GM10248 (cell line): ENCODE data around the gene DTNB.

ENCODE experiments used
- CTCF ChIA-PET: fragments of 300-600 bp; sonication (Branson Sonifier 250); formaldehyde crosslinking; extraction: SDS; loops from one replicate; lab custom pipeline; 2021; ENCODE audit warnings: antibody characterized with exemption; lab: Yijun Ruan, JAX
- POLR2A ChIA-PET: fragments of 350-650 bp; sonication (Branson Sonifier 250); formaldehyde crosslinking; extraction: SDS; loops from one replicate; lab custom pipeline; 2020; ENCODE audit warnings: antibody characterized with exemption; lab: Yijun Ruan, JAX
- DNase-seq: peaks from one replicate; pipeline ENCODE4 v3.0.0; 2012; ENCODE audit errors: extremely low spot score
- TF ChIP-seq, protein P1 (sequence below): IDR thresholded peaks from 2 replicates; pipeline ENCODE4 v1.5.1; 2012; ENCODE audit warnings: mild to moderate bottlenecking, low read depth; ENCODE audit errors: extremely low read depth, missing control alignments, control extremely low read depth

The DTNB gene

DNA sequence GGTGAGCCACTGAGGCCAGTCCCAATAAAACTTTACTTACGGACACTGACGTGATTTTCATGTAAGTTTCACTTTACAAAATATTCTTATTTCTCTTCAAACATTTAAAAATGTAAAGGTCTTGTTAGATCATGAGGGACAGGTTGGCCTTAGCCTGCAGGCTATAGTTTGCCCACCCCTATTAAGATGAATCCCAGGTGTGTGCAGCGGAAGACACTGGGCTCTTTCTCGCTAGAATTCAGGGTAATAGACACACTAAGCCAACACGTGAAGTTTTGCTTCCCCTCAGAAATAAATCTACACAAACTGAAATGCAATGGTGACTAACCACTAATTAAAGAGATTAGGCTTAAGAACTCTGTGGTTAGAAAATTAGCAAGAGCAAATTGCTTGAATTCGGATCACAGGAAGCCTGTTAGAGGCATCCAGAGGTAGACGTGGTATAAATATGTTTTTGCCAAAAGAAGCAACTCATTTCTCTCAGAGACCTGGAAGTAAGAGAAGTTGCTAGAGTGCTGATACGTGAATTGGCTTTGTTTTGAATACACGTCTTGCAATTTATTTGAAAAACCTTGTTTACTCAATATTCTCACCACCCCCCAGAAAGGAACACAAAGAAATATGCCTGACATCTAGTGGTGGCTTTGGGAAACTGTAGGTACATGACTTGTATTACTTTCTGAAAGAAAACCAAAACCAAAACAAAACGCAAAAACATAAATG is 151.6 kb downstream of the DTNB start:
- ChIA-PET POLR2A (interaction anchor here (0.6 kb wide), 1 partner anchor 297 kb away, joined by 8 read pairs; no protein-coding TSS in a partner anchor), CTCF (interaction anchor here (0.7 to 0.8 kb wide), 2 partner anchors 17 to 21 kb away, joined by 3 read pairs; no protein-coding TSS in a partner anchor)
- TF ChIP-seq, protein P1, sequence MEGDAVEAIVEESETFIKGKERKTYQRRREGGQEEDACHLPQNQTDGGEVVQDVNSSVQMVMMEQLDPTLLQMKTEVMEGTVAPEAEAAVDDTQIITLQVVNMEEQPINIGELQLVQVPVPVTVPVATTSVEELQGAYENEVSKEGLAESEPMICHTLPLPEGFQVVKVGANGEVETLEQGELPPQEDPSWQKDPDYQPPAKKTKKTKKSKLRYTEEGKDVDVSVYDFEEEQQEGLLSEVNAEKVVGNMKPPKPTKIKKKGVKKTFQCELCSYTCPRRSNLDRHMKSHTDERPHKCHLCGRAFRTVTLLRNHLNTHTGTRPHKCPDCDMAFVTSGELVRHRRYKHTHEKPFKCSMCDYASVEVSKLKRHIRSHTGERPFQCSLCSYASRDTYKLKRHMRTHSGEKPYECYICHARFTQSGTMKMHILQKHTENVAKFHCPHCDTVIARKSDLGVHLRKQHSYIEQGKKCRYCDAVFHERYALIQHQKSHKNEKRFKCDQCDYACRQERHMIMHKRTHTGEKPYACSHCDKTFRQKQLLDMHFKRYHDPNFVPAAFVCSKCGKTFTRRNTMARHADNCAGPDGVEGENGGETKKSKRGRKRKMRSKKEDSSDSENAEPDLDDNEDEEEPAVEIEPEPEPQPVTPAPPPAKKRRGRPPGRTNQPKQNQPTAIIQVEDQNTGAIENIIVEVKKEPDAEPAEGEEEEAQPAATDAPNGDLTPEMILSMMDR: peak; percentile 75
- DNase-seq: peak; percentile 60

DNA sequence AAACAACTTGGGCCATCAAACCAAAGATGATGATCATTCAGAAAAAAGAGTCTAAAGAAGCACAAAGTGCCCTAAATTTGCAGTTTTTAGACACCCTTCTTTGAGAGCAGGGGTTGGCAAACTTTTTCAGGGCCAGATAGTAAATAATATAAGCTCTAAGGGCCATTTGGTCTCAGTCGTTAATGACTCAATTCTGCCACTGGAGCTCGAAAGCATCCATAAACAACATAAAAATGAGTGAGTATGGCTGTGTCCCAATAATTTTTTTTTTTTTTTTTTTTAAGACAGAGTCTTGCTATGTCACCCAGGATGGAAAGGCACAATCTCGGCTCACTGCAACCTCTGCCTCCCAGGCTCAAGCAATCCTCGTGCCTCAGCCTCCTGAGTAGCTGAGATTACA is 152.3 kb downstream of the DTNB start:
- POLR2A ChIA-PET: interaction anchor here (0.6 kb wide), 1 partner anchor 296 kb away, joined by 8 read pairs; no protein-coding TSS in a partner anchor
- TF ChIP-seq, protein P1: no peak
- CTCF ChIA-PET: interaction anchor here (0.7 to 0.9 kb wide), 3 partner anchors 16 to 244 kb away, joined by 3 read pairs; no protein-coding TSS in a partner anchor
- DNase-seq: no peak

DNA sequence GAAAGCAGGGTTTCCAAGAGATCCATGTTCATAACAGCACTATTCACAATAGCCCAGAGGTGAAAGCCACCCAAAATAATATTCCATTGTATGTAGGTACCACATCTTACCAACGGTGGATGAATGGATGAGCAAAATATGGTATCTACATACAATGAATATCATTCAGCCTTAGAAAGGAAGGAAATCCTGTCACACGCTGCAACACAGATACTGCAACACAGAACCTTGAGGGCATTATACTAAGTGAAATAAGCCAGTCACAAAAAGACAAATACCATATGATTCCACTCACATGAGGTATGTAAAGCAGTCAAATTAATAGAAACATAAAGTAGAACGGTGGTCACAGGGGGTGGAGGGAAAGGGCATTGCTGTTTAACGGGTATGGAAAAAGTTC is 155.7 kb downstream of the DTNB start:
- TF ChIP-seq, protein P1: no peak
- CTCF ChIA-PET: interaction anchor here (1.4 to 1.6 kb wide), 2 partner anchors 60 to 175 kb away, joined by 3 to 4 read pairs; no protein-coding TSS in a partner anchor
- POLR2A ChIA-PET: no interaction called here
- no peak for DNase-seq

DNA sequence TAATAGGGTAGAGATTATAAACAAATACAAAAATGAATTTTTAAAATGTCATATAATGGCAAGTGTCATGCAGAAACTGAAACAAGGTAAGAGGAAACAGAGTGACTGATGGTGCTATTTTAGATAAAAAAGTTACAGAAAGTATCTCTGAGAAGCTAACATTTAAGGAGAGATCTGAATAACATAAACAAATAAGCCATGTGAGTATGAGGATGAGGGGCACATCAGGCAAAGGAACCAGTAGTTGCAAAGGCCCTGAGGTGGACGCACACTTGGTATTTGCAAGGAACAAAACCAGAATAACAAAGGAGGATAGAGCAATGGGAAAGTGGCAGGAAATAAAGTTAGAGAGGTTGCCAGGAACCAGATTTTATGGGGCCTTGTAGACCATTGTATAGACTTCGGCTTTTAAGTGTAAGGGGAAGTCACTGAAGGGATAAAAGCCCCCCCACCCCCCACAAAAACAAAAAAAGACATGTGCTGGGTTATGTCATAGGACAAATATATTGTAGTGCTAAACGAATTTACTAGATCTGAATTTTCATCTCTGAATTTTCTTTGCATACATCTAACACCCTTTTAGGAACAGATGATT is 159.2 kb downstream of the DTNB start:
- CTCF ChIA-PET: interaction anchor here (1.3 kb wide), 1 partner anchor 11 kb away, joined by 3 read pairs; no protein-coding TSS in a partner anchor
- peak; percentile 42 for DNase-seq
- TF ChIP-seq, protein P1: no peak
- POLR2A ChIA-PET: no interaction called here

DNA sequence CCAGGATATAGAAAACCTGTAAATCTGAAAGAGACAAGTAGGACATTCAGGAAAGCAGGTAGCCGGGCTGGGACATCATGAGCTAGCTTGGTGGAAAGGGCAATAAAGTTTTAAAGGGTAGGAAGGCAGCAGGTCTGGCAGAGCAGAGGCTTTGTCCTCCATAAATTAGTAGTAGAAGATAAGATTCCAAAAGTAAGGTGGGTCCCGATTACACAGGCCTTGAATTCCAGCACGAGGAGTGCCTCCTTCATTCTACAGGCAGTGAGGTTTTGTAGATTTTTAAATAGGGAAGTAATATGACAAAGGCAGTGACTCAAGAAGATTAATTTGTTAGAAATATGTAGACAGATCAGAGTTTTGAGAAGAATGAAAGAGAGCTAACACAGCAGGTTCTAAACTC is 160.7 kb downstream of the DTNB start:
- CTCF ChIA-PET: interaction anchor here (1.0 to 3.0 kb wide), 5 partner anchors 12 to 170 kb away, joined by 3 to 7 read pairs (median 3); no protein-coding TSS in a partner anchor
- no peak for DNase-seq
- POLR2A ChIA-PET: no interaction called here
- TF ChIP-seq, protein P1: no peak

DNA sequence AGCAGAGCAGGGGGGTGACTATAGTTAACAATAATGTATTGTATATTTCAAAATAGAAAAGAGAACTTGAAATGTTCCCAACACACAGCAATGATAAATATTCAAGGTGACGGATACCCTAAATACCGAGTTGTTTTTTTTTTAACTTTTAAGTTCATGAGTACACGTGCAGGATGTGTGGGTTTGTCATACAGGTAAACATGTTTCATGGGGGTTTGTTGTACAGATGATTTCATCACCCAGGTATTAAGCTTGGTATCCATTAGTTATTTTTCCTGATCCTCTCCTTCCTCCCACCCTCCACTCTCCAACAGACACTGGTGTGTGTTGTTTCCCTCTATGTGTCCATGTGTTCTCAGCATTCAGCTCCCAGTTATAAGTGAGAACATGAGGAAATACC is 167.2 kb downstream of the DTNB start:
- ChIA-PET POLR2A (no interaction called here), CTCF (interaction anchor here (1.0 kb wide), 1 partner anchor 17 kb away, joined by 3 read pairs; no protein-coding TSS in a partner anchor)
- TF ChIP-seq, protein P1: no peak
- DNase-seq: no peak
